HG03521 (cell line): ENCODE data around the gene CPXM2.

Experiments used
- ATAC-seq: cut with Tn5 transposase; IDR thresholded peaks from one replicate; pipeline ENCODE4 v1.9.1; 2021; ENCODE audit warnings: mild to moderate bottlenecking, moderate library complexity; ENCODE audit not compliant: unreplicated experiment

CPXM2 gene

GRCh38 chr10:123852411-123852951 is 39.1 kb downstream of the CPXM2 start:
- no peak for ATAC-seq

DNA sequence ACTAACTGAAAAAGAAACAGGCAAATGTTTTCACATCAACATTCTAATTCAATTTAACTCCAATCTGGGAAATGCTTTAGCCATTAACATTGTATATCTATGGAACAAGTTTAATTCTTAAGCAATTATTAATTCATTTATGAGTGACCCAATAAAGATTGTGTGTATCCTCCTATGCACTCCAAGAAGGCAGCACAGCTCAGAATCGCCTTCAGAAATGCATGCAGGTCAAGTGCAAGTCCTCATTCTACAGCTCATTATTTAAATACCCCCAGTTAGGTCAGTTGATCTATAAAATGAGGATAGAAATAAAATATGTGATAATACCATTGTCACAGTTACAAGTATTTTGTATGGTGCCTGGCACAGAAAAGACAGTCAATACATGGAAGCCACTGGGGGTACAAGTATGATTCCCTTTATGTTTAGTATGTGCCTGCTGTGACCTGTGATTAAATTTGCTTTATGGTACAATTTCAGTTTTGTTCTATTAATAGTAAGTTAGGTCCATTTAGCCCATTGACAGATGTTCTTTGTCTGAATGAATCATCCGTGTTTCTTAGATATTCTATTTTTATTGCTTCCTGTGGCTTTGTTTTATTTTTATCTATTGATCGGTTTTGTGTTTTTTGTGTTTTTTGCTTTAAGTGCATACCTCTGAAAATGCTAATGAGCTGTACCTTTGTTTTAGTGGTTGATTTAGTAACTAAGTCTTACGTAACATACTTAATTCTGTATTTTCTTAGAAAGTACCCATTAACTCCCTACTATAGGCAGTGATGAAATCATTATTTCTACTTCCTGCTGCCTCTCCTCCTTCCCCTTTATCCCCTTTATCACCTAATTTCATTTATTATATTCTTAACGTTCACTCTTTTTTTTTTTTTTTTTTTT is 42.8 kb downstream of the CPXM2 start:
- ATAC-seq: peak; percentile 60

DNA sequence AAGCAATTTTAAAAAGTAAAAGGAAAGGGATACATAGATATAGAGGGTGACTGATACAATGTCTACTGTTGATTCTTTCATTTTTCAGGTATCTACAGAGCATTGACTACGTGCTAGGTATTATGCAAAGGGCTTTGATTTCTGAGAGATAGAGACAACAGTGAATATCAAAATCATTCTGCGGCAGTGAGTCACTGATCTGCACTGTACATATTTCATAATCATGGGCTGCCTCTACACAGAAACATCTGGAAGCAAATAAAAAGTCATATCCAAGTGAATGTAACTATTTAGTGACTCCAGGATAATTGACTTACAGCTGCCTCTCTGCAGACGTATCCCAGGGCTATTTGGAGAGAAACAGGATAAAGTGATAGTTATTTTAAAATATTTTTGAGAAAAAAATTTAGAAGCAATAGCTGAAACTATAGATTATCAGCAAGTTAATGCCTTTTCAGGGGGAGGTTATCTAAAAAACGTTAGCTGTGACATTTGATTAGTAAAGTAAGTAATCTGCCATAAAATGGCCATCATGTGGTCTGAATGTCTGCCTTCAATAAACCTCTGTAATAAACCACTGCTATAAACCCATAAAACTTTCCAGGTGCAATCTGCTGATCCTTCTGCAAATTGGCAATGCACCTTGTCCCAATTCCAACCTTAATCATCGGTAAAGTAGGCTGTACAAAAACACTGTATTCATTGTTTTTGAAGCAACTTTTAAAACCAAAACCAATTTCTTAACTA is 43.7 kb downstream of the CPXM2 start:
- ATAC-seq: no peak

DNA sequence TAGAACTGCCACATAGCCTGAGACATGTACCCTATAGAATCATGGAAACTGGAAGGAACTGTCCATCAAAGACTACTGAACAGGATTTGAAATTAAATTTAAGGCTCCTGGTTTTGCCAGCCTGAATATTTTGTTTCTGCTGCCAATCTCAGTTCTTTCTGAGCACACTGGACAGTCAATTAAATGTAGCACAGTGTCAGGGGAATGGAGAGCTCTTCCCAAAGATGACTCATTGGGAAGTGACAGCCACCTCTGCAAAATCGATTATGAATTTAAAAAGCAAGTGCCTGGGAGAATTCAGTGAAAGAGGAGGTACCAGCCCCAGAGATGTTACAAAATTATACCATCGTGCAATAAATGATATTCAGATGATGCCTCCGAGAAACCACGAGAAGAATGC is 47.8 kb downstream of the CPXM2 start:
- ATAC-seq: no peak

- ATAC-seq: no peak
Observed at GRCh38 chr10:123842692-123843385, 48.8 kb downstream of the CPXM2 start.

- no peak for ATAC-seq
Observed at GRCh38 chr10:123841560-123841959, 50.0 kb downstream of the CPXM2 start.

GRCh38 chr10:123841115-123841514 is 50.5 kb downstream of the CPXM2 start:
- ATAC-seq: no peak

DNA sequence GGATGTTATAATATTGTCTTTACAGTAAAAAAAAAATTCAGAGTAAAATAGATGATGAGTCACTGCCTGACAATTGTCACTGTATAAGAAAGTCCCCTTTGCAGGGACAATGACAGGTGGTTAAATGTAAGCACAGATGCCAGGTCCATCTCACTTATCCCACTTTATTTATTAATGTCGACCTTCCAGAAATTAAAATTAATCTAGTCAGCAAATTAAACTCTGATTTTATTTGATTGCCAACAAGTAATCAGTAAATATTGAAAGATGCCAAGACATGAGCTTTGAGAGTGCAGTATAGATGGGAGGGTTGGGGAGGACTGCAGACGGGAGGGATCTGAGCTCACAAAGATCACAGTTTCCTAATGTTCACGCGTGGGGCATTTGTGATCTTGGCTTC is 50.9 kb downstream of the CPXM2 start:
- ATAC-seq: no peak

DNA sequence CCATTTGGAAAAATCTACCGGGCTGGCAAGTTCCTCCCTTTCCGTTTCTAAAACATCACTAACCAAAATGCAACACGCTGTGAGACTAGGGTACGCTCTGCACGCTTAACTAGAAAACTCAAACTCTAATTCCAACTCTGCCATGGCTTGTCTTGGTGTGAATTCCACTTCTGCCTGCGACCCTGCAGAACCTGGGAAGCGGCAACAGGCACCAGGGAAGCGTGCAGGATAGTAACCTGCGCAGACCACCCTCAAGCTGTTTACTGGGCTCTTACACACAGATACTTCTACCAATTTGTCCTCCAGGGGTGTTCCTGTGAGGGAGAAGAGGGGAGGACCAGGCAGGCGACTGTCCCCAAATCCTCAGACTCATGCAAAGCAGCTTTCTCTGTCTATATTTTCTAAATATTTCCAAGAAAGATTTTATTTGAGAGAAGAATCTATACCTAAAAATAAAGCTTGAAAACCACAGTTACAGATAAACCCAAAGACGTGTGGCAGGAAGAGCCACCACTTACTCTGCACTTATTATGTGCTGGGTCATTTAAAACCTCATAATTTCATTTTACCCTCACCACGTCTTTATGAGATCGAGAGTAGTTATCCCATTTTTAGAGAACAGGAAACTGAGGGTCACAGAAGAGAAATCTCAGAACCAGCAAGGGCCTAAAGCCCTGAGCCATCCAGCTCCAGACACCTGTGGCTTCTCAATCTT is 52.9 kb downstream of the CPXM2 start:
- no peak for ATAC-seq

DNA sequence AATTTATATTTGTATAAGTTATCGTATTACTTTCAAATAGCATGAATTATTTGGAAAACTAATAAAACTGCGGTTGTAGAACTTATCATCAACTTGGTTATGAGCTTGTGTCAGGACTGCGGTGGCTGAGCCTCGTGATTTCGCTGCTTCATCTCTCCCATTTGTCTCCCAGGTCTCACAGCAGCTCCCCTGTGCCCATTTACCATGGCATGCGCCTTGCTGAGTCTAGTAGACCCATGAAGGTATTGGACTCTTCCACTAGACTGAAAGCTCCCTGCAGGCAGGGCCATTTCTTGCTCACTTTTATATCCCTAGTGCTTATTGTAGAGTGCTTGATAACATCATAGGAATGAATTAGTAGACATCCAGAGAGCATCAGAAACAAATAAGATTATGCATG is 53.9 kb downstream of the CPXM2 start:
- ATAC-seq: no peak

GRCh38 chr10:123836418-123837145 is 55.0 kb downstream of the CPXM2 start:
- no peak for ATAC-seq

DNA sequence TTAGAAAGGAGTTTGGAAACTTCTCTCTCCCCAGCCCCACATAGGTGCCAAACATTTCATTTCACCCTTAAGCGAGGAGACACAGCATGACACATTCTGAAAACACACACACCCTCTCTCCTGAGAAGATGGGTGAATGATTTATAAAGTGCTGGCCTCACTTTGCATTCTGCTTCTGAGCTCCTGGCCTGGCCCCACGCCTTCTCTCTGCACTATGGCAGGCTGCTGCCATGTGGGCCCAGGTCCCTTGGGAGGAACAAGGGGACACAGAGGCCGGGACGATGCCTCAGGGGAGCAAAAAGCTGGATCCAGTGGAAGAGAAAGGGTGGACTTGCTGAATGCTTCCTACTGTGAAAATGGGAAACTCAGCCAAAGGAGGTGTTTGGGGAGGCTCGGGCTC is 56.0 kb downstream of the CPXM2 start:
- peak; percentile 93 for ATAC-seq

DNA sequence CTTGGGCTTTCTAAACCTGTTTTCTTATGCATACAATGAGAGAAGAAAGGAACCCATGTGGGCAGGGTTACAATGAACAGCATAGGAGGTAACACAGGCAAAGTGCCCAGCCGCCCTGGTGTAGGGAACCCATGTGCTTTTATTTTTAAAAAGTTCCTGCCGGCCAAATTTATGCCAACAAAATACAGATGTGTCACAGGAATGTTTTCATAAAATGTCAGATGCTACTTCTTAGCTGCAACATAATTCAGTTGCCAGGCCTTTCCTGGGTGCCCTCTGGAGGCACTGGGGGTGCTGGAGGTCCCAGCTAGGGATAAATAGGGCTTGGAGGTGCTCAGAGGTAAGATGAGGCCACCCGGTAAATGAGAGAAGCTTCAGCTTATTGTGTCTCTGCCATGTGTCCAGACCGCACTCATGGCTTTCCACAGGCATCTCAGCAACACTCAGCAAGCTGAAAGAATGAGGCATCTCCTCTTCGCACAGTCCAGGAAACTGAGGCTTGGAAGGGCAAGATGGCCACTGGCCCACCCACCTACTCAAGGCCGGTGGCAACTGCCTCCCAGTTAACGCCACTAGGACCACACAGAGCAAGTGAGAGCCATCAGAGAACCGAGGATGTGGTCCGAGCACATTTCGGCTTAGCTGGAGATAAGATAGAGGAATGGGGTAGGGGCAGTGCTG is 58.3 kb downstream of the CPXM2 start:
- ATAC-seq: no peak

GRCh38 chr10:123831259-123831658 is 60.3 kb downstream of the CPXM2 start:
- ATAC-seq: no peak

DNA sequence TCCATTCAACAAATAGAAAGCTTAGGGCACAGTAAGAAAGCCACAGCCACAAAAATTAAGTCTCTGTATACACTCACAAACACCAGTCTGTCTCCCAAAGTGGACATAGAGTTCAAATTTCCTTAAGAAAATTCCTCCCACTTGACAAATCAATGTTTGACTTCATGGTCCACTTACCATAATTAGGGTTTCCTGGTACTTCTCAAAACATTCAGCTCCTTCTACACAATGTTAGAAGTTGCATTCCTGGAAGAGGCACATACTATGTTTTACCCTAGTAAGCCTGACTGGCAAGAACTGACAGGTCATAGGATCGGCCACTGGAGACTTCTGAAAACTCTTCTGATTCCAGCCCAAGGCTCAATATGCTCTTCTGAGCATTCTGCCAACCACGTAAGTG is 70.5 kb downstream of the CPXM2 start:
- no peak for ATAC-seq

DNA sequence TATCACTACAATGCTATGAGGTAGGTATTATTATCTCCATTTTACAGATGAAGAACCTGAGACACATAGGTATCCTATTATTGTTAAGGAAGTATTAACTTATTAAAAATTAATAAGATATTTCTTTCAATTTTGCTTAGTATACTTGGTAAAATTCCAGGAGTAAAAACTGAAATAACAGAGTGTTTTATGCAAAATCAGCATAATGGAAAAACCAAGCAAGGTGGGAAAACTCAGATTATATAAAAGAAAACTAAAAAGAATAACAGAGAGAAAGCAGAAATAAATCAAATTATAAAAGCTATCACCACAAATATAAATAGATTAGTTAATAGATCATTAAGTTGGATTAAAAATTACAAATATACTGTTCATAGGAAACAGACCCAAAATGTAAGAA is 82.0 kb downstream of the CPXM2 start:
- no peak for ATAC-seq

DNA sequence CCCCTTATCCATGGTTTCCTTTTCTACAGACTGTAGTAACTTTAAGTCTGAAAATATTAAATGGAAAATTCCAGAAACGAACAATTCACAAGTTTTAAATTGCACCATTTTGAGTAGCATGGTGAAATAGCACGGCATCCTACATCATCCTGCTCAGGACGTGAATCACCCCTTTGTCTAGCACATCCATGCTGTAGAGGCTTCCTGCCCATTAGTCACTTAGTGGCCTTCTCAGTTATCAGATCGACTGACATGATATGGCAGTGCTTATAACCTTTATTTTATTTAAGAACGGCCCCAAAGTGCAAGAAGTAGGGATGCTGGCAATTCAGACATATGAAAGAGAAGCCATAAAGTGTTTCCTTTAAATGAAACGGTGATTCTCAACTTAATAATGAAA is 82.7 kb downstream of the CPXM2 start:
- no peak for ATAC-seq

- ATAC-seq: no peak
Observed at GRCh38 chr10:123808286-123808685, 83.3 kb downstream of the CPXM2 start.

DNA sequence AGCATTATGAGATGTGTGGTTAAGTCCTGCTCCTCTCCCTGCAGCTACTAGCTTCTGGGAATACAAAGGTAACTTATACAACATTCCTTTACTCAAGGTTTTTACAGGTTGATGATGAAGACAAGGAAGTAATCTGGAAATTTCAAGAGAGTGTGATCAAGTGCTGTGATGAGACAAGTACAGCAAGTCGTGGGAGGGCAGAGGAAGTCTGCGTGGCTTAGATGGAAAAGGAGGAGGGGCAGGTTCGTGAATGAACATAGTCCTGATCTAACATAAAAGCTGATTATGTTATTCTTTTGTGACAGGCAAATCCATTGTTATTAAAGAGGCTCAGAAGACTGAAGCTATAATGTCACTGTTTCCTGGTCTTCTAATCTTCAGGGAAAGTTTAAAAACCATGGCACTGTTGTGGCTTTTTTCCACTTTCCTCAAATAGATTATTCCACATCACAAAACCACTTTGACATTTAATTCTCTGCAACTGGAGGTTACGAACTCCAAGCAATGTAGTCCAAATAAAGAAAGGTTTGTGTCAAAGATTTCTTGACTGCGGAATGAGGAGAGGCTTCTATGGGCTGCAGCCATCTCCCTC is 84.1 kb downstream of the CPXM2 start:
- no peak for ATAC-seq
